Cerebellar cortex (tissue), 1 donor: ENCODE results near the gene SELENOM.
A peak's percentile ranks its signal among the peaks of the same experiment; 100 is the strongest.

Experiments used
- DNase-seq: peaks from one replicate; pipeline ENCODE4 v3.0.0-alpha.2; 2015; ENCODE audit warnings: low spot score

The SELENOM gene

DNA sequence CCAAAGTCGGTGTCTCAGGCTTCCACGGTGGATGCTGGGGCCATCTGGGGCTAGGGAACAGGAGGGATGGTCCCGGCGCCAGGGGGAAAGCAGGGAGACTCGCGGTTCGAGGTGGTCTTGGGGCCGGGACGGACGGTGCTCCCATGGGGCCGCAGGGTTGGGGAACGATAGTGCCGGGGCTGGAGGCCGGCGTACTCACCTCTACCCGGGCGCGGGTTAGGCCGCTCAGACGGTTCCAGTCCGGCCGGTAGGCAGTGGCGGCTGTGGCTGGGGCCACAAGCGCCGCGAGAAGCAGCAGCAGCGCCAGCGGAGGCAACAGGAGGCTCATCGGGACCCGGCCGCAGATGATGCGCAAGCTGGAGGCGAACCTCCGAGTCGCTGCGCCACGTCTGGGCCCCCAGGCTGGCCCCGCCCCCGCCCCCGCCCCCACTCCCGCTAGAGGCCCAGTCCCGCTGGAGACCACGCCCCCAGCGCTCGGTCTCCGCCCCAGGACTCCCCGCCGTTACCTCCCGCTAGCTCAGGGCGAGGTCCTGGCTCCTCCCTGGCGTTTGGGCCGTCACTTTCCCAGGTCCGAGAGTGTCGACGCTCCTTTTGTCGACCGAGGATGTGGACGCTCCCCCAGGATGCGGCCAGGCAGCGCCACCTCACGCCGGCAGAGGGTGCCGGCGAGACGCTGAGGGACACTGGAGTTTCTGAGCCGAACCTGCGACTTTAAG lies at the start of gene SELENOM:
SELENOM (minus strand) TSS at position 391 of the 716 bp plus-strand sequence; CDS start at position 328, 63 bp downstream.
- DNase-seq: peak; percentile 98

DNA sequence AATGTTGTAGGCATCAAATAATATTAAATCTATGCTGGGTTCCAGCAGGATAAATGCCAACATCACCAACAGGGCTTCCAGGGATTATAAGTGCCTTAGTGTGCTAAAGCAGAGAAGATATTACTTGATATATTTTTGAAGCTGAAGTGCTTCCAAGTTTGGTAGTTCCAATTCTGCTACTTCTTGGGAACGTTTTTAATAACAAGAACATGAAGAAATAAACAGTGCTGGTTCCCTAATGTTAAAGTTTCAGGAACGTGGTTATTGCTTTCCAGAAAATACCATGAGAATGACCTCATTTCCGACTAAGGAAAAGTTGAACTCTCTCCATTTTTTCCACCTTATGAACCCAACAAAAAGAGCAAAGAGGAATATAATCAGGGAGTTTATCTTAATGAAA lies 48.1 kb upstream of the SELENOM start:
- no peak for DNase-seq

DNA sequence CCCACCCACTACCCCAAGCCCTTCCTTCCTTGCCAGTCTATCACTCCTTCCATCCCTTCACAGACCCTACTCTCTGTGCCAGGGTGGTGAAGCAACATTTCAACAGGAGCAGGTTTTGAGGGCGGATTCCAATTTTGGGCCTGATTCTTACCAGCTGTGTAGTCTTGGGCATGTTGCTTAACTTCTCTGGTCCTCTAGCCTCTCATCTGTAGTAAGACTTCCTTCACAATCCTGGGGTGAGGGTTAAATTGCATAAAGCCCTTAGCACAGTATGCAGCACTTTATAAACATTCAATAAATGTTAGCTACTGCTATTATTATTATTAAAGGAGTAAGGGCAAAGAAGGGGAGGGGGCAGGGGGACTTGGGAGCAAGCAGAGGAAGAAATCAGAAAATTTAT lies 47.6 kb upstream of the SELENOM start:
- no peak for DNase-seq

GRCh38 chr22:31153357-31153756 lies 46.0 kb upstream of the SELENOM start:
- no peak for DNase-seq

DNA sequence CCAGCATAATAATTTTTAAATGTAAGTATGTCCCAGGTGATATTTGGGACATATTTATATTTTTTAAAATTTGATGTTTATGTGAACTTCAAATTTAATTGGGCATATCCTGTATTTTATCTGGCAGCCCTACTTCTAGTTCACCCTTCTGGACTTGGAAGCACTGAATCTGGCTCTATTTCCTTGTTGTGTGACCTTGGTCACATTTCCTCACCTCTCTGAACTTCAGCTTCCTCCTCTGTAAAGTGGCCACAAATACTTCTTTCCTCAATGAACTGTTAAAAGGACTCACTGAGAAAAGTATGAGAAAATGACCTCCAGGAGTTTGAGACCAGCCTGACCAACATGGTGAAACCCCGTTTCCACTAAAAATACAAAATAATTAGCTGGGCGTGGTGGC lies 44.5 kb upstream of the SELENOM start:
- no peak for DNase-seq

DNA sequence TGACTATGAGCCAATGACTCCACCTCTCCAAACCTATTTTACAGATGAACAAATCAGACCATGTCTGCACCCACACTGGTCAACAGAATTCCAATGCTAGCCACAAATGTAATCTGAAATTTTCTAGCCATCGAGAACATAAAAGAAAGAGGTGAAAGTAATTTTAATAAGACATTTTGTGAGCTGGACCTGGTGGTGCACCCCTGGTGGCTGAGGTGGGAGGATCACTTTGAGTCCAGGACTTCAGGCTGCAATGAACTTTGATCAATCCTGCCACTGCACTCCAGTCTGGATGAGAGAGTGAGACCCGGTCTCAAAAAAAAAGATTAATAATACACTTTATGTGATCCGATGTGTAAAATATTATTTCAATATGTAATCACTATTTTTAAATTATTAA lies 43.2 kb upstream of the SELENOM start:
- no peak for DNase-seq

- DNase-seq: peak; percentile 88
Measured at GRCh38 chr22:31148953-31149627, 41.7 kb upstream of the SELENOM start.

DNA sequence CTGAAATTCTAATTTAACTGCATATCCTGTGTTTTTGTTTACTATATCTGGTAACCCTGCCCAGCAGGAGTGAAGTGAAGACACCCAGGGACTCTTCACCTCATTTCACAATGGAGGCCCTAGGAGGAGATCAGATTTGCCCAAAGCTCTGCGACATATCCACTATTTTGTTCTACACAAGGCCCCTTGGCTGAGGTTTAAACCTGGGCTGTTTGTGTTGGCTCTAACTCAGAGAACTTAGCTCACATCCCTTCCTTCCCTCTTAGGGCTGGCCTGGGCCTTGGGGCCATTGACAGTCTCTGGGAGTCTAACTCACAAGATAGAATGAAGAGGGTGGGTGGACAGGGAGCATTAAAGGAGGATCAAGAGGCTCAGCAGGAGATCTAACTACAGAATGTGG lies 41.1 kb upstream of the SELENOM start:
- no peak for DNase-seq

GRCh38 chr22:31144223-31144622 lies 36.9 kb upstream of the SELENOM start:
- DNase-seq: no peak

DNA sequence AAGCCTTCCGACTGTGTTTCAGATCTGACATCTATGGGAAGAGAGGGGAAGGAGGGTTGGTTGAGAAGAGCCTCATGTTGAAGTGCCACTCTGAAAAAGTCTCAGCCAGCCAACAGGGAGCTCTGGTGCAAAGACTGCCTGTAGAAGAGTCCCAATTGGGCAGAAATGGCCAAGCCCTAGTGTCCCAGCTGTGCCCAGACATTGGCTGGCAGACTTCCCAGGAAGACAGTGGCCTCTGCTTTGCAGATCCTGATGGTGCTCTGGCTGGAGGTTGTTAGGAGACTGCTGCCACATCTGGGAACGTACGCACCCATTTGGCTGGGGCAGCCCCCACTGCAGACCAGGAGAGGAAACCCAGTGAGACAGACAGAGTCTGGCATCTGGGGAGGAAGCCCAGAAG lies 36.2 kb upstream of the SELENOM start:
- no peak for DNase-seq

DNA sequence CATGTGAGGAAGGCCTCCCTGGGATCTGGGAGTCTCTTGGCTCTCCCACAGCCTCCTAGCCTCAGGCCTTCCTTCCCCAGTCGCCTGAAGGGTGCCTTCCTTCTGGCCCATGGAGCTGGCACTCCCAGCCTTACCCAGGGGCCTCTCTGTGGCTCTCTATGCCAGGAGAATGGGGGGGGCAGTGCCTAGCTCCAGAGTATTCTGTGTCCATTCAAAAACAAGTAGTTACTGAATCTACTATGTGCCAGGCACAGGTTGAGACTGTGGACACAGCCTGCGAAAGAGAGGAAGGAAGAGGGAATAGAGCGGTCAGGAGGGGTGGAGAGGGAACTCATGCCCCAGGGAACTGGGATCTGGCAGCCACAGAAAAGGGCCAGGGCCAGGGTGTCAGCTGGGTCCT lies 35.7 kb upstream of the SELENOM start:
- no peak for DNase-seq

DNA sequence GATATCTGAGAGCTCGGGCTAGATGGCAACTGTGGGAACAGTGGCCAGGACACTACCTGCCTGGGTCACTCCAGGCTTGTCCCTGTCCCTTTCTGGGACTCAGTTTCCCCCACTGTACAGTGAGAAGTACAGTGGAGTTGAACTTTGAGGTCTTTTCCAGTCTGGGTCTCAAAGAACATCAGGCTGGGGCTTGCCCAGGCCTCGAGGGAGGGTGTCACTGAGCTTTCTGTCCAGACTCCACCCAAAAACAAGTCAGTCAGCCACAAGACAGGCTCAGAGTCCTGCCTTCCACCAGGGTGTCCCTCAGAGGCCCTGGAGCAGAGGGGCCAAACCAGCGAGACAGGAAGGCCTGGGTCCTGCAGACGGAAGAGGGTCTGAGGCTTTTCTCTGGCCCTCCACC lies 34.9 kb upstream of the SELENOM start:
- DNase-seq: no peak

DNA sequence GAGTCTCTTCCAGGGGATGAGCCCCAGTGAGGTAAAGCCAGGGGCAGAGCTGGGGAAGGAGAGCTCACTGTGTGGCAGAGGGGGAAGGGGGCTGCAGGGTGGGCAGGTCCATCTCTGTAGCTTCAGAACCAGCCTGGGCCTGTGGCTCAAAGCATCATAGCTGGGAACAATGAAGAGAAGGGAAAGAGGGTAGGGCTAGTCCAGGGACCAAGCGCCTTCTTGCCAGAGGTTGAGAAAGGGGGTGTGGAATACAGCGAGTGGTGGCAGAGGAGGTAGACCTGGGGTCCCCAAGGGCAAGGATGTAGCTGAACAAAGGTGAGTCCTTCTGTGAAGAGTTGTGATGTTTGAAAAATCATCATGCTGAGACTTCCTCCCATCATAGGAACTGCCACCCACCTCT lies 34.2 kb upstream of the SELENOM start:
- no peak for DNase-seq

DNA sequence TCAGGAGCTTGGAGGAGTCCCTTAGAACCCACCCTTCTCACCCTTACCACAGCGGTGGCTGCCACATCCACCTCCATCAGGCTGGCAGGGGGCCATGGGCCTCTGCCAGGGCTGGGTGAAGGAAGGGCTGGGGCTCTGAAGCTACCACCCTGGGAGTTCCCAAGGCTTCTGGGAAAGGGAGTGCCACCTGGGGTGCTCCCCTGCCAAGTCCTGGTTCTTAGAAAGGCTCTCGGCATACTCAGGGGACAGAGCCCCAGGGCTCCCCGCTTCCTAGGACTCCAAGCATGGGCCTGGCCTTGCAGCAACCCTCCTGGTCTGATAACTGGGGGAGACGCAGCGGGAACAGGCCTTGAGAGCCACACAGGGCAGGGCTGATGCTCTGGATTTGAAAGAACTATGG lies 33.4 kb upstream of the SELENOM start:
- no peak for DNase-seq

DNA sequence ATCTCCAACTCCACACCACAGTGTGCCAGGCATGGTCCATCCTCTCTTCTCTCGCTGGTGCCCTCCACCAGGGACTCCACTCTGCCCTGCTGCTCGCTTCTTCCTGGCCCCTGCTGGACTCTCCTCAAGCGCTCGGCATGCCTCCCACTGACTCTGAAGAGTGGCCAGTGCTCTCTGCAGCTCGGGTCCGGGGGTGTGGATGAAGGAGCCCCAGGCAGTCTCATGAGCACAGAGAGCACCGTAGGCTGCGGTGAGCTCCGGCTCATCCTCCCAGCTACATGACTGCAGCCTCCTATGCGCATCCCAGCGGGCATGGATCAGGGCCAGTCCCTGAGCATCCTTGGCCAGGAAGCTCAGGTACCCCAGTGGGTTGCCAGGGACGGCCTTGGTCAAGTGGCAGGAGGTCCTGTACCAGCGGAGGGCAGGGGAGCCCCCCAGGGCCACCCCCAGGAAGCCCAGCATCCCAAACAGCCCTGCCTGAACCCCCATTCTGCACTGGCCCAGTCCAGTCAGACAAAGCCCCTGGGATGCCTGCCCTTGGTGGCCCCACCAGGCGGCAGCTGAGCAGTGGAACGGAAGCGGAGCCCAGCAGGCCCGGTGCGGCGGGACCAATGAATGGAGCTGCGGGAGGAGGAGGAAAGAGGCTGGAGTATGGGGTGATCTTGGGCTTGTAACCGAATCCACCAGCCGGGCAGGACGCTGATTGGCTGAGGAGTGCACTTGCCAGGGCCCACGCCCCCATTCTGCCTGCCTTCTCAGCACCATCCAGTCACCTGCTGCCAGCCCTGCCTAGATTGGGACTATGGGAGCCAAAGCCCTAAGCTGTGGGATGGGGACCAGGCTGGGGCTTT lies 32.7 kb upstream of the SELENOM start, which contains the start of gene PLA2G3:
PLA2G3 (minus strand) TSS at position 643 of the 851 bp plus-strand sequence; CDS start at position 489, 154 bp downstream.
- peak; percentile 68 for DNase-seq

DNA sequence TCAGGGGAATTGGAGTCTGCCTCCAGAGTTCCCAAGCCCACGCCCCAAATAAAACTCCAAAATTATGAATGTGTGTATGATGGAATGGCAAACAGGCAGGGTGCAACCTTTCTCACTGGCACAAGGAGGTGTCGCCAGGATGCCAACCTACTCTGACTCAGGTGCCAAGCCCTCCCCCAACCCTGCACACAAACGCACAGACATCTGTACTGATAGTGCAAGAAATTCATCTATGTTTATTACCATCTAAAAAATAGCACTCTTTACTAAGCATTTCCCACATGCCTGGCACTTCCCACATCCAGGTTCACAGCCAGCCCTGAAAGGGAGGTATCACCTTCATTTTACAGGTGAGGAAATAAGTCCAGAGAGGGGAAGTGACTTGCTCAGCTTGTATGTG lies 31.7 kb upstream of the SELENOM start:
- DNase-seq: no peak

GRCh38 chr22:31138126-31138525 lies 30.8 kb upstream of the SELENOM start:
- DNase-seq: no peak

- DNase-seq: no peak
Measured at GRCh38 chr22:31137721-31138120, 30.4 kb upstream of the SELENOM start.

GRCh38 chr22:31136711-31137110 lies 29.3 kb upstream of the SELENOM start:
- DNase-seq: no peak

DNA sequence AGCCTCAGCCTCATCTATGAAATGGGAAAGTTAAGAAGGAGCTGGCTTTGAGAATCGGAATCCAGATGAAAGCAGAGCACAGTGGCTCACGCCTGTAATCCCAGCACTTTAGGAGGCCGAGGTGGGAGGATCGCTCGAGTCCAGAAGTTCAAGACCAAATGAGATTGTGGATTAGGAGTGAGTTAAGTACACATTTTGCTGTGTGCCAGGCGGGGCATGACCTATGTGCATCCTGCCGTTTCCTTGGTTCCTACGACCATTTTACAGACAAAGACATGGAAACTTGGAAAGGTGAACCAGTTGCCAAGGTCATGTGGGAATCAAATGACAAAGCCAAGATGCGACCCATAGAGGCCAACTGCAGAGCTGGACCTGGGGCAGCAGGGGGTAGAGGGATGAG lies 28.8 kb upstream of the SELENOM start:
- DNase-seq: no peak

- no peak for DNase-seq
Measured at GRCh38 chr22:31135706-31136105, 28.3 kb upstream of the SELENOM start.

GRCh38 chr22:31134688-31135087 lies 27.3 kb upstream of the SELENOM start:
- DNase-seq: no peak

DNA sequence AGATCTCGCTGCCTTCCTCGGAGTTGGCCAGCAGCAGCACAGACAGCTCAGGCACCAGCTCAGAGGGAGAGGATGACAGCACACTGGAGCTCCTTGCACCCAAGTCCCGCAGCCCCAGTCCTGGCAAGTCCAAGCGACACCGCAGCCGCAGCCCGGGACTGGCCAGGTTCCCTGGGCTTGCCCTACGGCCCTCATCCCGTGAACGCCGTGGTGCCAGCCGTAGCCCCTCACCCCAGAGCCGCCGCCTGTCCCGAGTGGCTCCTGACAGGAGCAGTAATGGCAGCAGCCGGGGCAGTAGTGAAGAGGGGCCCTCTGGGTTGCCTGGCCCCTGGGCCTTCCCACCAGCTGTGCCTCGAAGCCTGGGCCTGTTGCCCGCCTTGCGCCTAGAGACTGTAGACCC lies 26.5 kb upstream of the SELENOM start:
- DNase-seq: no peak
